DMS153 (cell line): ENCODE data around the gene PRPF39.
"Not testable (repeated sequence)": the region's sequence is repeated elsewhere in the genome, so short reads cannot be mapped to it uniquely, and the experiment has no call there.

ENCODE experiments used
- DNase-seq: peaks from one replicate; lab custom pipeline; 2025; lab: John Stamatoyannopoulos, UW

Gene PRPF39

GRCh38 chr14:45136399-45136798, 52.5 kb downstream of the PRPF39 start:
- DNase-seq: no peak

GRCh38 chr14:45140661-45141187, 56.8 kb downstream of the PRPF39 start:
- no peak for DNase-seq

GRCh38 chr14:45142083-45142482, 58.2 kb downstream of the PRPF39 start:
- DNase-seq: not testable (repeated sequence)

GRCh38 chr14:45144658-45145057, 60.7 kb downstream of the PRPF39 start:
- DNase-seq: no peak

- no peak for DNase-seq
These were observed 61.3 kb downstream of the PRPF39 start for GRCh38 chr14:45145214-45145613.

- no peak for DNase-seq
These were observed 65.7 kb downstream of the PRPF39 start for GRCh38 chr14:45149602-45150001.

GRCh38 chr14:45150386-45150890, 66.5 kb downstream of the PRPF39 start:
- no peak for DNase-seq

- DNase-seq: no peak
These were observed 72.2 kb downstream of the PRPF39 start for GRCh38 chr14:45156067-45156466.
